Stomach smooth muscle (tissue), 2 donors: ENCODE data around the gene MYO18A.

Source experiments
- H3K27ac ChIP-seq: one replicate; pipeline ENCODE4 v1.7.0; 2013; ENCODE audit warnings: mild to moderate bottlenecking, low read length, inconsistent platforms
- H3K27me3 ChIP-seq, 2 donors: one replicate each; pipeline ENCODE4 v1.7.0; 2013; ENCODE audit warnings: low read length in 2 of 2; ENCODE audit not compliant: insufficient read depth in 2 of 2, control insufficient read depth in 1 of 2
- H3K36me3 ChIP-seq, 2 donors: one replicate each; pipeline ENCODE4 v1.7.0; 2013; ENCODE audit warnings: low read length in 2 of 2; ENCODE audit not compliant: control insufficient read depth in 2 of 2, insufficient read depth in 2 of 2
- H3K4me1 ChIP-seq: one replicate; pipeline ENCODE4 v1.7.0; 2013; ENCODE audit warnings: low read length; ENCODE audit not compliant: control insufficient read depth, insufficient read depth
- H3K4me3 ChIP-seq, 2 donors: one replicate each; pipeline ENCODE4 v1.7.0; 2013; ENCODE audit warnings: low read length in 2 of 2
- H3K9ac ChIP-seq, 2 donors: one replicate each; pipeline ENCODE4 v1.7.0; 2013; ENCODE audit warnings: low read length in 2 of 2, mild to moderate bottlenecking in 1 of 2
- H3K9me3 ChIP-seq, 2 donors: one replicate each; pipeline ENCODE4 v1.7.0; 2013; ENCODE audit warnings: low read length in 2 of 2; ENCODE audit not compliant: control insufficient read depth in 2 of 2
- donor health status: healthy.
- donor health status: Pancreatic carcinoma.

The MYO18A gene

GRCh38 chr17:29123111-29123510 lies 57.1 kb downstream of the MYO18A start:
- Histone ChIP-seq H3K9ac (no peak overlapping the region), H3K9me3 (no peaks in the 10 kb centered on the region)

GRCh38 chr17:29121442-29121841 lies 58.8 kb downstream of the MYO18A start:
- H3K9me3 ChIP-seq = no peaks in the 10 kb centered on the region
- peaks cover 21 to 28% of the 10 kb centered on the region in 2 donors for H3K36me3 ChIP-seq
- H3K4me3 ChIP-seq = no peak overlapping the region
- no peaks in the 10 kb centered on the region for H3K27me3 ChIP-seq
- H3K27ac ChIP-seq = no peak overlapping the region
- H3K9ac ChIP-seq = no peak overlapping the region
- H3K4me1 ChIP-seq = peaks cover 7% of the 10 kb centered on the region

More at GRCh38 chr17:29123111-29123510, 57.1 kb downstream of the MYO18A start:
- Histone ChIP-seq H3K4me1 (peaks cover 7% of the 10 kb centered on the region), H3K4me3 (no peak overlapping the region), H3K36me3 (peaks cover 21 to 32% of the 10 kb centered on the region in 2 donors), H3K27ac (no peak overlapping the region), H3K27me3 (no peaks in the 10 kb centered on the region)

- Histone ChIP-seq H3K9me3 (no peaks in the 10 kb centered on the region), H3K4me3 (no peak overlapping the region), H3K36me3 (peaks cover 21 to 31% of the 10 kb centered on the region in 2 donors), H3K27me3 (no peaks in the 10 kb centered on the region), H3K27ac (no peak overlapping the region), H3K4me1 (peaks cover 7% of the 10 kb centered on the region), H3K9ac (no peak overlapping the region)
Observed at GRCh38 chr17:29120433-29120832, 59.8 kb downstream of the MYO18A start.

- Histone ChIP-seq H3K4me3 (no peak overlapping the region), H3K9me3 (no peaks in the 10 kb centered on the region), H3K4me1 (peaks cover 5% of the 10 kb centered on the region), H3K9ac (no peak overlapping the region), H3K36me3 (peaks cover 27 to 37% of the 10 kb centered on the region in 2 donors), H3K27me3 (no peaks in the 10 kb centered on the region), H3K27ac (no peak overlapping the region)
Observed at GRCh38 chr17:29119265-29119664, 60.9 kb downstream of the MYO18A start.

GRCh38 chr17:29116804-29117753 lies 63.1 kb downstream of the MYO18A start:
- Histone ChIP-seq H3K4me1 (peaks cover 12% of the 10 kb centered on the region), H3K9ac (no peak overlapping the region), H3K36me3 (peaks cover 32 to 38% of the 10 kb centered on the region in 2 donors), H3K27me3 (no peaks in the 10 kb centered on the region), H3K9me3 (no peaks in the 10 kb centered on the region), H3K27ac (no peak overlapping the region), H3K4me3 (no peak overlapping the region)

- no peaks in the 10 kb centered on the region for H3K9me3 ChIP-seq
- H3K4me3 ChIP-seq = no peak overlapping the region
- no peak overlapping the region for H3K27ac ChIP-seq
- H3K9ac ChIP-seq = no peak overlapping the region
- no peaks in the 10 kb centered on the region for H3K27me3 ChIP-seq
- H3K4me1 ChIP-seq = peaks cover 16% of the 10 kb centered on the region
- H3K36me3 ChIP-seq = peaks cover 27 to 36% of the 10 kb centered on the region in 2 donors
Observed at GRCh38 chr17:29115961-29116803, 64.0 kb downstream of the MYO18A start.

GRCh38 chr17:29115435-29115834 lies 64.8 kb downstream of the MYO18A start:
- Histone ChIP-seq H3K9me3 (no peaks in the 10 kb centered on the region), H3K4me3 (no peak overlapping the region), H3K9ac (no peak overlapping the region), H3K36me3 (peaks cover 29 to 35% of the 10 kb centered on the region in 2 donors), H3K27ac (no peak overlapping the region), H3K4me1 (peaks cover 16% of the 10 kb centered on the region), H3K27me3 (no peaks in the 10 kb centered on the region)

- Histone ChIP-seq H3K9ac (no peak overlapping the region), H3K9me3 (no peaks in the 10 kb centered on the region), H3K36me3 (peaks cover 36 to 40% of the 10 kb centered on the region in 2 donors), H3K27me3 (no peaks in the 10 kb centered on the region), H3K4me3 (no peak overlapping the region), H3K27ac (no peak overlapping the region), H3K4me1 (peaks cover 16% of the 10 kb centered on the region)
Observed at GRCh38 chr17:29114141-29114540, 66.1 kb downstream of the MYO18A start.

- no peaks in the 10 kb centered on the region for H3K27me3 ChIP-seq
- no peak overlapping the region for H3K9ac ChIP-seq
- peaks cover 34 to 40% of the 10 kb centered on the region in 2 donors for H3K36me3 ChIP-seq
- H3K4me1 ChIP-seq = peaks cover 16% of the 10 kb centered on the region
- H3K27ac ChIP-seq = no peak overlapping the region
- H3K4me3 ChIP-seq = no peak overlapping the region
- H3K9me3 ChIP-seq = no peaks in the 10 kb centered on the region
Observed at GRCh38 chr17:29113334-29113733, 66.9 kb downstream of the MYO18A start.

GRCh38 chr17:29112771-29113295 lies 67.4 kb downstream of the MYO18A start:
- Histone ChIP-seq H3K4me3 (no peak overlapping the region), H3K27ac (no peak overlapping the region), H3K9ac (no peak overlapping the region), H3K9me3 (no peaks in the 10 kb centered on the region), H3K36me3 (peaks cover 37 to 43% of the 10 kb centered on the region in 2 donors), H3K4me1 (peaks cover 16% of the 10 kb centered on the region), H3K27me3 (no peaks in the 10 kb centered on the region)
